ENCODE results near the gene CNOT4. TPM values are rescaled to one million over a fixed set of nuclear protein-coding genes. Genes with fewer than 3 reads are reported as not detected.

Gene CNOT4
- total RNA-seq, 1 donor from 2014 or later, result 25.8 TPM

DNA sequence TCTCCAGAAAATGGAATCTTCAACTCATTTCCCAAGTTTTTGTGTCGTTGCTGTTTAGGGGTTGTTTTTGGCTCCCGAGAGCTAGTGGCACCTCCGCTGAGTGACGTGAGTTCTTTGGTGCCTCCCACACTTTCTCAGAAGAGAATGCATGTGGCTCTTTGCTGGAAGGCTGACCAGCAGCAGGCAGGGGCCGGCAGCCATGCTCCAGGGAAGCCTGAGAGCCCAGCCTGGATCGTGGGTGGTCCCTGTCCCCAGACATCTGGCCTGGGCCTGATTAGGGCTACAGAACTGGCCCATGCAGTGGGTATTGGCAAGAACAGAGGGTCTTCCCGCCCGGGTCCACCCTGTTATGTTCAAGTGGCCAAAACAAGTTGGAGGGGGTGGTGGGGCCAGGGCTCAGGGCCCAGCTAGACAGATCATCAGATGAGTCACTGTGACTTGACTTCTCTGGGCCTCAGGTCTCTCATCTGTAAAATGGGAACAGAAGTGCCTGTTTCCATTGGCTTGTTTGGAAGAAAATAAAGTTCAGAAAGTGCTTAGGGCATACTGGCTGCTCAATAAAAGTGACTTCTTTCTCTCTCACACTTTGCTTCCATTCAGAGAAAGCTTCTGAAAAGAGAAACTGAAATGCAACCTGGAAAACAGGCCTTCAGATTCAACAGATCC lies 193.1 kb downstream of the CNOT4 start:
- no peak for DNase-seq
- H3K27me3 ChIP-seq, result no peaks in the 10 kb centered on the region
- H3K9me3 ChIP-seq, result no peaks in the 10 kb centered on the region
- TF ChIP-seq, protein P1, sequence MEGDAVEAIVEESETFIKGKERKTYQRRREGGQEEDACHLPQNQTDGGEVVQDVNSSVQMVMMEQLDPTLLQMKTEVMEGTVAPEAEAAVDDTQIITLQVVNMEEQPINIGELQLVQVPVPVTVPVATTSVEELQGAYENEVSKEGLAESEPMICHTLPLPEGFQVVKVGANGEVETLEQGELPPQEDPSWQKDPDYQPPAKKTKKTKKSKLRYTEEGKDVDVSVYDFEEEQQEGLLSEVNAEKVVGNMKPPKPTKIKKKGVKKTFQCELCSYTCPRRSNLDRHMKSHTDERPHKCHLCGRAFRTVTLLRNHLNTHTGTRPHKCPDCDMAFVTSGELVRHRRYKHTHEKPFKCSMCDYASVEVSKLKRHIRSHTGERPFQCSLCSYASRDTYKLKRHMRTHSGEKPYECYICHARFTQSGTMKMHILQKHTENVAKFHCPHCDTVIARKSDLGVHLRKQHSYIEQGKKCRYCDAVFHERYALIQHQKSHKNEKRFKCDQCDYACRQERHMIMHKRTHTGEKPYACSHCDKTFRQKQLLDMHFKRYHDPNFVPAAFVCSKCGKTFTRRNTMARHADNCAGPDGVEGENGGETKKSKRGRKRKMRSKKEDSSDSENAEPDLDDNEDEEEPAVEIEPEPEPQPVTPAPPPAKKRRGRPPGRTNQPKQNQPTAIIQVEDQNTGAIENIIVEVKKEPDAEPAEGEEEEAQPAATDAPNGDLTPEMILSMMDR (IDR thresholded peaks at IDR 0.05), result no peak
- no peak overlapping the region for H3K4me3 ChIP-seq
- ATAC-seq, result no peak
- H3K36me3 ChIP-seq, result no peaks in the 10 kb centered on the region
- intact Hi-C loops (cut with DNase I), result no loop called here
- H3K27ac ChIP-seq, result no peak overlapping the region
- no peaks in the 10 kb centered on the region for H3K4me1 ChIP-seq

DNA sequence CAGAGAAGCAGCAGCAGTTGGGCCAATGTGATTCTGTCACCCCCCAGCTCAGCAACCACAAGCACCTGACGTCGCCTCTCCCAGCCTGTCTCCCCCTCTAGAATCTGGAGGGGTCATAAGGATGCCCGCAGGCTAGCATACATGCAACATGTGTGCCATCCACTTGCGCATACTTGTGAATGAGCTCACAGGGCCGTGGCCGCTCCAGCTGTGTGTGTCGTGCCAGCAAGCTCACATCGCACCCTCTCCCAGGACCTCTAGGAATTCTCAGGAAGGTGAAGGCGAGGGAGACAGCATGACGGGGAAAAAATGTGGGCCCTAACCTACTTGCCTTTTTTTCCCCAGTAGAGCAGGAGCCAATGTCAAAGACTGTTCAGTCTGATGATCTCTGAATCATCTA lies 195.9 kb downstream of the CNOT4 start:
- intact Hi-C loops (cut with DNase I), result no loop called here
- Histone ChIP-seq H3K4me3 (no peak overlapping the region), H3K4me1 (no peaks in the 10 kb centered on the region), H3K9me3 (no peaks in the 10 kb centered on the region), H3K27ac (no peak overlapping the region), H3K36me3 (no peaks in the 10 kb centered on the region), H3K27me3 (no peaks in the 10 kb centered on the region)
- ATAC-seq (no peak), DNase-seq (no peak)
- TF ChIP-seq, protein P1 (IDR thresholded peaks at IDR 0.05), result no peak

Other genes starting within 250 kb of the CNOT4 start
- 34.3 TPM for gene NUP205, start 47.8 kb upstream of the CNOT4 start, total RNA-seq
- gene STMP1, start 152.4 kb upstream of the CNOT4 start, total RNA-seq, result 23.4 TPM
- gene SLC13A4, start 218.1 kb upstream of the CNOT4 start, total RNA-seq, result not detected
- 6.8 TPM for gene FAM180A, start 238.7 kb upstream of the CNOT4 start, total RNA-seq

All from upper lobe of right lung (tissue), 1 donor.